Keratinocyte (primary cell): ENCODE data around the gene ERFE. TPM values are rescaled to one million over a fixed set of nuclear protein-coding genes. Genes with fewer than 3 reads are reported as not detected.
A peak's percentile ranks its signal among the peaks of the same experiment; 100 is the strongest.

ENCODE experiments used
- DNase-seq: peaks from one replicate; pipeline ENCODE4 v3.0.0-alpha.2; 2011; ENCODE audit warnings: low read depth, missing footprints, low spot score
- FAIRE-seq: peaks from 2 replicates; lab custom pipeline; 2011; peaks lifted over from hg19 to GRCh38; lab: Jason Lieb, UNC
- H2AFZ ChIP-seq: 2 replicates; pipeline ENCODE4 v1.6.0; 2012; ENCODE audit warnings: low read length, control low read depth, inconsistent platforms; ENCODE audit not compliant: control insufficient read depth
- H3K27ac ChIP-seq: 2 replicates; pipeline ENCODE4 v1.5.1; 2011; ENCODE audit warnings: low read length; ENCODE audit not compliant: control insufficient read depth, insufficient read depth
- H3K27me3 ChIP-seq: 3 replicates; pipeline ENCODE4 v1.6.0; 2011; ENCODE audit warnings: low read length; ENCODE audit not compliant: control insufficient read depth, insufficient read depth; ENCODE audit errors: extremely low read depth
- H3K36me3 ChIP-seq, 2 experiments: 2 replicates in 1 of 2; 3 replicates in 1 of 2; pipeline ENCODE4 v1.5.1; 2011; ENCODE audit warnings: low read length in 2 of 2, mild to moderate bottlenecking in 1 of 2; ENCODE audit not compliant: control insufficient read depth in 2 of 2, insufficient read depth in 2 of 2; ENCODE audit errors: extremely low read depth in 1 of 2
- H3K4me1 ChIP-seq: 3 replicates; pipeline ENCODE4 v1.5.1; 2011; ENCODE audit warnings: low read length; ENCODE audit not compliant: control insufficient read depth, insufficient read depth; ENCODE audit errors: extremely low read depth
- H3K4me2 ChIP-seq: 3 replicates; pipeline ENCODE4 v1.6.0; 2011; ENCODE audit warnings: low read depth, low read length; ENCODE audit not compliant: control insufficient read depth, insufficient read depth; ENCODE audit errors: extremely low read depth
- H3K4me3 ChIP-seq, 3 experiments: fragments of 200-600 bp in 1 of 3; sonication (generic) in 1 of 3; 2 replicates in 2 of 3; 3 replicates in 1 of 3; pipeline ENCODE4 v1.5.1; 2011 to 2016; ENCODE audit warnings: low read length in 3 of 3, mild to moderate bottlenecking in 3 of 3, control low read depth in 2 of 3, inconsistent platforms in 1 of 3, low read depth in 1 of 3, mixed read lengths in 1 of 3, mixed run types in 1 of 3, moderate library complexity in 1 of 3; ENCODE audit not compliant: control insufficient read depth in 2 of 3, insufficient read depth in 2 of 3; ENCODE audit errors: extremely low read depth in 1 of 3
- H3K79me2 ChIP-seq: 2 replicates; pipeline ENCODE4 v1.6.0; 2012; ENCODE audit warnings: low read length; ENCODE audit not compliant: control insufficient read depth, insufficient read depth
- H3K9ac ChIP-seq: 3 replicates; pipeline ENCODE4 v1.6.0; 2011; ENCODE audit warnings: low read length; ENCODE audit not compliant: control insufficient read depth, insufficient read depth; ENCODE audit errors: extremely low read depth
- H3K9me1 ChIP-seq: 3 replicates; pipeline ENCODE4 v1.6.0; 2011; ENCODE audit warnings: low read length; ENCODE audit not compliant: control insufficient read depth, insufficient read depth; ENCODE audit errors: extremely low read depth
- H3K9me3 ChIP-seq: 2 replicates; pipeline ENCODE4 v1.5.1; 2012; ENCODE audit warnings: low read depth, low read length; ENCODE audit not compliant: control insufficient read depth
- H4K20me1 ChIP-seq: 3 replicates; pipeline ENCODE4 v1.6.0; 2011; ENCODE audit warnings: low read length; ENCODE audit not compliant: control insufficient read depth, insufficient read depth; ENCODE audit errors: extremely low read depth
- EZH2 ChIP-seq: IDR thresholded peaks from one replicate; pipeline ENCODE4 v1.6.1; 2012; ENCODE audit warnings: inconsistent platforms, mild to moderate bottlenecking, low read length, moderate library complexity
- dilution Hi-C: fragments of 300-500 bp; cut with MboI; formaldehyde crosslinking; loops from one replicate; pipeline ENCODE4 v1.7.0; 2020; ENCODE audit warnings: low sequenced_read_pairs; ENCODE audit not compliant: extremely low pct_ligation_motif_present
- polyA plus RNA-seq, 5 experiments: library from polyadenylated mRNA; depleted of rRNA in 3 of 5; stranded (reverse) in 3 of 5; stranded (forward) in 1 of 5; unstranded in 1 of 5; fragments of >200 nt; gene quantifications; 1 replicate in 1 of 5; 2 replicates in 3 of 5; 3 replicates in 1 of 5; pipeline versions ENCODE4 v1.2.1 to v1.2.3, GENCODE V29; 2011 to 2012; ENCODE audit warnings: missing spikeins in 2 of 5, low read depth in 1 of 5, low replicate concordance in 1 of 5
- TF ChIP-seq, protein P1 (sequence below), 3 experiments: IDR thresholded peaks in 1 of 3; conservative IDR thresholded peaks in 1 of 3; optimal IDR thresholded peaks in 1 of 3; 2 replicates in 2 of 3; 3 replicates in 1 of 3; pipeline versions ENCODE3 to v1.5.1; 2011; ENCODE audit warnings: low read length in 3 of 3, mild to moderate bottlenecking in 3 of 3, moderate library complexity in 2 of 3, control low read depth in 1 of 3, inconsistent platforms in 1 of 3; ENCODE audit not compliant: insufficient read depth in 2 of 3; ENCODE audit errors: extremely low read depth in 1 of 3

The ERFE gene
- polyA plus RNA-seq, 1 donor (not counting 4 experiments of a cell fraction or from before 2014, with no cell fraction given): 0.14 TPM

DNA sequence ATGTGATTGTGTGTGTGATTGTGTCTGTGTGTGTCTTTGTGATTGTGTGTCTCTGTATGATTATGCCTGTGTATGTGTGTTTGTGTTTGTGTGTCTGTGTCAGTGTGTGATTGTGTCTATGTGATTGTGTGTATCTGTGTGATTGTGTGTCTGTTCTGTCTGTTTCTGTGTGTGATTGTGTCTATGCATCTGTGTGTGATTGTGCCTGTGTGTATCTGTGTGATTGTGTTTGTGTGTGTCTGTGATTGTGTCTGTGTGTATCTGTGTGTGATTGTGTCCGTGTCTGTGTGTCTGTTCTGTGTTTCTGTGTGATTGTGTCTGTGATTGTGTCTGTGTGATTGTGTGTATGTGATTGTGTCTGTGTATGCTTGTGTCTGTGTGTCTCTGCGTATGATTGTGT, 32.4 kb upstream of the ERFE start:
- H3K27me3 ChIP-seq: peaks cover 14% of the 10 kb centered on the region
- no peak for DNase-seq

DNA sequence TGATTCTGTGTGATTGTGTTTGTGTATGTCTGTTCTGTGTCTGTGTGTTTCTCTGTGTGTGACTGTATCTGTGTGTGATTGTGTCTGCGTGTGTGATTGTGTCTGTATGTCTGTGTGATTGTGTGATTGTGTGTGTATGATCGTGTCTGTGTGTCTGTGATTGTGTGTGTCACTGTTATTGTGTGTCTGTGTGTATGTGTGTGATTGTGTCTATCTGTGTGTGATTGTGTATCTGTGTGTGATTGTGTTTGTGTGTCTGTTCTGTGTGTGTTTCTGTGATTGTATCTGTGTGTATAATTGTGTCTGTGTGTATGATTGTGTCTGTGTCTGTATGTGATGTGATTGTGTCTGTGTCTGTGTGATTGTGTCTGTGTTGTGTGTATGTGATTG, 32.0 kb upstream of the ERFE start:
- dilution Hi-C loops: no loop called here
- H3K4me1 ChIP-seq: no peaks in the 10 kb centered on the region
- H2AFZ ChIP-seq: peak overlapping the region; percentile 76

More for the DNA sequence above, 32.4 kb upstream of the ERFE start:
- peak; percentile 65 for FAIRE-seq
- Histone ChIP-seq H3K79me2 (no peaks in the 10 kb centered on the region), H3K9me3 (no peaks in the 10 kb centered on the region), H4K20me1 (no peaks in the 10 kb centered on the region), H3K27ac (no peak overlapping the region), H3K36me3 (no peaks in the 10 kb centered on the region), H3K9me1 (no peaks in the 10 kb centered on the region), H3K4me3 (no peak overlapping the region), H3K4me2 (no peak overlapping the region), H2AFZ (no peak overlapping the region), H3K9ac (no peak overlapping the region), H3K4me1 (no peaks in the 10 kb centered on the region)
- no peak for TF ChIP-seq EZH2
- TF ChIP-seq, protein P1, sequence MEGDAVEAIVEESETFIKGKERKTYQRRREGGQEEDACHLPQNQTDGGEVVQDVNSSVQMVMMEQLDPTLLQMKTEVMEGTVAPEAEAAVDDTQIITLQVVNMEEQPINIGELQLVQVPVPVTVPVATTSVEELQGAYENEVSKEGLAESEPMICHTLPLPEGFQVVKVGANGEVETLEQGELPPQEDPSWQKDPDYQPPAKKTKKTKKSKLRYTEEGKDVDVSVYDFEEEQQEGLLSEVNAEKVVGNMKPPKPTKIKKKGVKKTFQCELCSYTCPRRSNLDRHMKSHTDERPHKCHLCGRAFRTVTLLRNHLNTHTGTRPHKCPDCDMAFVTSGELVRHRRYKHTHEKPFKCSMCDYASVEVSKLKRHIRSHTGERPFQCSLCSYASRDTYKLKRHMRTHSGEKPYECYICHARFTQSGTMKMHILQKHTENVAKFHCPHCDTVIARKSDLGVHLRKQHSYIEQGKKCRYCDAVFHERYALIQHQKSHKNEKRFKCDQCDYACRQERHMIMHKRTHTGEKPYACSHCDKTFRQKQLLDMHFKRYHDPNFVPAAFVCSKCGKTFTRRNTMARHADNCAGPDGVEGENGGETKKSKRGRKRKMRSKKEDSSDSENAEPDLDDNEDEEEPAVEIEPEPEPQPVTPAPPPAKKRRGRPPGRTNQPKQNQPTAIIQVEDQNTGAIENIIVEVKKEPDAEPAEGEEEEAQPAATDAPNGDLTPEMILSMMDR (optimal IDR thresholded peaks at IDR 0.05 in 1 of 3, IDR thresholded peaks at IDR 0.05 in 1 of 3, conservative IDR thresholded peaks at IDR 0.05 in 1 of 3; ENCODE audit: extremely low read depth in 1 of 3, insufficient read depth in 2 of 3, low read length in 3 of 3): no peak
- dilution Hi-C loops: no loop called here

More for the DNA sequence above, 32.0 kb upstream of the ERFE start:
- H3K9me1 ChIP-seq: no peaks in the 10 kb centered on the region
- H3K4me2 ChIP-seq: no peak overlapping the region
- FAIRE-seq: no peak
- DNase-seq: no peak
- no peak for TF ChIP-seq EZH2
- TF ChIP-seq, protein P1 (optimal IDR thresholded peaks at IDR 0.05 in 1 of 3, IDR thresholded peaks at IDR 0.05 in 1 of 3, conservative IDR thresholded peaks at IDR 0.05 in 1 of 3; ENCODE audit: extremely low read depth in 1 of 3, insufficient read depth in 2 of 3, low read length in 3 of 3): no peak
- H4K20me1 ChIP-seq: no peaks in the 10 kb centered on the region
- H3K36me3 ChIP-seq: no peaks in the 10 kb centered on the region
- H3K9ac ChIP-seq: no peak overlapping the region
- no peaks in the 10 kb centered on the region for H3K79me2 ChIP-seq
- H3K4me3 ChIP-seq: no peak overlapping the region
- peaks cover 11% of the 10 kb centered on the region for H3K27me3 ChIP-seq
- no peak overlapping the region for H3K27ac ChIP-seq
- H3K9me3 ChIP-seq: no peaks in the 10 kb centered on the region
